Measurements from ENCODE around the gene ACVR1.
"Not testable (repeated sequence)": the region's sequence is repeated elsewhere in the genome, so short reads cannot be mapped to it uniquely, and the experiment has no call there.

Gene ACVR1

DNA sequence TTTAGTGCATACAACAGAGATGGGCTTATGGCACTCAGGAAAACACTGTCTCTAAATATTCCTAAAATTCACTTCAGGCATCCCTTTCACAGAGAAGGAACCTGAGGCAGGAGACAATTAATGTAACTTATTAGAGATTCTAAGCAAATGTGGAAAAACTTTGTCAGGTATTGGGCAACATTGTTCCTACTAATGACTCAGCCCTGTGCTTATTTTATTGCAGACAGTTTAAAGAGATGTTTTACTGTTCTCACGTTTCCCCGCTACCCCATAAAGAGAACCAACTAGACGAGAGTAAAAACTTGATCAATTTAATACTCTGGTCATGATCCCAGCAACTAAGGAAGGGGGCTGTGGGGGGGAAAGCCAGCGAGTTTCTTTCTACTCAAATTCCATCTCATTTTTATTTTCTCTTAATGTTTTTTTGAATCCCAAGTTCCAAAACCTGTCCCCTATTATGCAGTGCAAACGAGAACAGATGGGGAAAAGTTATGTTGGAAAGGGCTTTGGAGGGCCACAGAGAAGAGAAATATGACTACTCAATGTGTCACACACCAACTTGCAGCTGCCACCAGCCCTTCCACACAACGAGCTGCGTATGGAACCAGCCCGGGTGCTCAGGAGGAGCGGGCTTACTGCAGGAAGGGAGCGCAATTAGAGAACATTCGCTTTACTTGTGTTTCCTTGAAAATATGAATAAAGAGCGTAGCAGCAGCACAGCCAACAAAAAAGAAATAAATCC is 18.7 kb upstream of the ACVR1 start:
- H3K9me3 ChIP-seq (ENCODE audit: control insufficient read depth, insufficient read depth, low read length) = no peaks in the 10 kb centered on the region

DNA sequence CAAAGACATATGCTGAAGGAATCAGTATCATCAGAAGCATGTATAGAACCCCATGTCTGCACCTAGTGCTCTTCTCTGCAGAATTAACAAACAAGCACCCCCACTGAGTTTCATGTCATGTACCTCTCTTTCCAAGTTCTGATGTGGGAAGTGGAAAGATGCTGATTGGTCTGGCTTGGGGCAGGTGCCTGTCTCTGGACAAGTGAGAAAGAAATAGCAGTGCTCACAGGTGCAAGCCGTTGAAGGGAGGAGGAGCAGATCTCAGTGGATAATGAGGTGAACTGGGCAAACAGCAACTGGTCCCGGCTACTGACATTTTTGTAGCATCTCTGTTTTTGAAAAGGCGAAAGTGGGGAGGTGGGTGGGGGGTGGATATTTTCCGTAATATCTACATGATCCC is 17.5 kb upstream of the ACVR1 start:
- H3K27me3 ChIP-seq (ENCODE audit: control insufficient read depth, insufficient read depth, low read length) = no peaks in the 10 kb centered on the region
- H3K9me3 ChIP-seq (ENCODE audit: control insufficient read depth, insufficient read depth, low read length) = no peaks in the 10 kb centered on the region
- H3K27ac ChIP-seq (ENCODE audit: low read depth, low read length) = no peak overlapping the region
- H3K4me3 ChIP-seq (ENCODE audit: low read depth, low read length) = no peak overlapping the region
- H3K9ac ChIP-seq (ENCODE audit: low read depth, low read length) = no peak overlapping the region
- peaks cover 42% of the 10 kb centered on the region for H3K4me1 ChIP-seq (ENCODE audit: control insufficient read depth, insufficient read depth, low read length)
- no peaks in the 10 kb centered on the region for H3K36me3 ChIP-seq (ENCODE audit: control insufficient read depth, insufficient read depth, low read length)

More for the DNA sequence above, 18.7 kb upstream of the ACVR1 start:
- no peak overlapping the region for H3K27ac ChIP-seq (ENCODE audit: low read depth, low read length)
- H3K4me1 ChIP-seq (ENCODE audit: control insufficient read depth, insufficient read depth, low read length) = peaks cover 40% of the 10 kb centered on the region
- no peak overlapping the region for H3K9ac ChIP-seq (ENCODE audit: low read depth, low read length)
- no peak overlapping the region for H3K4me3 ChIP-seq (ENCODE audit: low read depth, low read length)
- H3K36me3 ChIP-seq (ENCODE audit: control insufficient read depth, insufficient read depth, low read length) = no peaks in the 10 kb centered on the region
- no peaks in the 10 kb centered on the region for H3K27me3 ChIP-seq (ENCODE audit: control insufficient read depth, insufficient read depth, low read length)

DNA sequence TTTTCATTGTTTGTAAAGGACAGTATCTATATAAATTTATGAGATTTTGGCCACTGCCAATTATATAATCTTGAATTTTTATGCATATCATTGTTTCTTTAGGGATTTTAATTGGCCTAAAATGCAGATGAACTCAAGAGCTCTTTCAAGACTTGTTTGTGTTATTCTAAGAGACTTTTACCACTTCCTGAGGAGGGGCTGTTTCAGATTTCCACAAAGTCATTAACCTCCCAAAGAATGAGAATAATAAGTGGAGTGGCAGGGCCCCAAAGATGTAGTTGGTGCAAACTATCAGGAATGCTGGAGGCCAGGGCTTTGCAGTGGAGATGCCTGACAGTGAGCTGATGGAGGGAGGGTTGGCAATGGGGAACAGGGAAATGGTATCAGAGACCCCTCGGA is 15.5 kb upstream of the ACVR1 start:
- no peaks in the 10 kb centered on the region for H3K36me3 ChIP-seq (ENCODE audit: control insufficient read depth, insufficient read depth, low read length)
- no peaks in the 10 kb centered on the region for H3K9me3 ChIP-seq (ENCODE audit: control insufficient read depth, insufficient read depth, low read length)
- H3K4me1 ChIP-seq (ENCODE audit: control insufficient read depth, insufficient read depth, low read length) = peaks cover 42% of the 10 kb centered on the region
- no peak overlapping the region for H3K9ac ChIP-seq (ENCODE audit: low read depth, low read length)
- peak overlapping the region; percentile 22 for H3K27ac ChIP-seq (ENCODE audit: low read depth, low read length)
- no peak overlapping the region for H3K4me3 ChIP-seq (ENCODE audit: low read depth, low read length)
- no peaks in the 10 kb centered on the region for H3K27me3 ChIP-seq (ENCODE audit: control insufficient read depth, insufficient read depth, low read length)

DNA sequence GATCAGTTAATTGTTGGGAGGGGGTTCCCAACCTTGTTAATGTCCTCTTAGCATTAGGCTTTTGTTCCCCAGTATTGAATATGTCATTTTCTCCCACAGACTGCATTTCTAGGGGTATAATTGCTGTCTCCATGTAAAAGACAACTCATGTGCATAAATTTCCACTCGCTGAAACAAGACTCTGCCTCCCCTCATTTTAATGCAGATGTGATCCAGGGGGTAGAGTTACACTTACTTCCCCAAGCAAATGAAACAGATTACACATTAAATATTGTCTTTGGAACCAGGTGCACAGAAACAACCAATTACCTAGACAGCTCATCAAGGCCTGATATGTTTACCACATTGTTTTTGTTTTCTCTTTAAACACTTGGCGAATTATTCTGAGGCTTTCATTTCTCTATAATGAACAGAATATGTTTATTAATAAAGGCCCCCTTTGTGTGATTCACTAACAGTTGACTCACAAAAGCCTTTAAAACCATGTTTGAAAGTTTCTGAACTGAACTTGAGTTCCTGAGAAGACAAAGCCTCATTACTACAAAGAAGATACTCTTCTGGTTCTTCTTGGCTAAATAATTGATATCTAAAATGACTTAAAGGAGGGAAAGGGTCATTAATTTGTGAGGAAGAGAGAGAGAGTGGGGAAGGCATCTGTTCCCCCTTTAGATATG is 15.0 kb upstream of the ACVR1 start:
- no peaks in the 10 kb centered on the region for H3K9me3 ChIP-seq (ENCODE audit: control insufficient read depth, insufficient read depth, low read length)
- H3K27ac ChIP-seq (ENCODE audit: low read depth, low read length) = peak overlapping the region; percentile 10
- H3K9ac ChIP-seq (ENCODE audit: low read depth, low read length) = no peak overlapping the region
- H3K27me3 ChIP-seq (ENCODE audit: control insufficient read depth, insufficient read depth, low read length) = no peaks in the 10 kb centered on the region
- no peaks in the 10 kb centered on the region for H3K36me3 ChIP-seq (ENCODE audit: control insufficient read depth, insufficient read depth, low read length)
- no peak overlapping the region; the same call in 1 of the 2 replicates for H3K4me3 ChIP-seq (ENCODE audit: low read depth, low read length)
- peaks cover 42% of the 10 kb centered on the region for H3K4me1 ChIP-seq (ENCODE audit: control insufficient read depth, insufficient read depth, low read length)

DNA sequence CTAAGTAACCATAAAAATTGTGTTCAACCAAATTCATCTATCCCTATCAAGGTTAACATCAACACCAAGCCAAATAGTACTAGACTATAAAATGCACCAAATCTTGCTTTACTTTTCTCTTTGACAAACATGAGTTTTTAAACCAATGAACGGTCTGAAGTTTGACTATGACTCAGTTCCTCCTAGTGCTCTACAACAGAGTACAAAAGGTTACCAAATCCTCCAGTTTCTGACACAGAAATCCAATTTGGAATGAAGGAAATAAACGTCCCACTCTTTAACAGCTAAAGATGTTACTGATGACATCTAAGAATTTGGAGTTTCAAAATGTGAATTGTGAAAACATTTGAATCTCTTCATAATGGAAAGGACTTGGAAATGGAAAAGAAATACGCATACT is 11.8 kb upstream of the ACVR1 start:
- no peaks in the 10 kb centered on the region for H3K27me3 ChIP-seq (ENCODE audit: control insufficient read depth, insufficient read depth, low read length)
- no peak overlapping the region for H3K27ac ChIP-seq (ENCODE audit: low read depth, low read length)
- H3K4me3 ChIP-seq (ENCODE audit: low read depth, low read length) = no peak overlapping the region
- no peak overlapping the region for H3K9ac ChIP-seq (ENCODE audit: low read depth, low read length)
- H3K4me1 ChIP-seq (ENCODE audit: control insufficient read depth, insufficient read depth, low read length) = peaks cover 26% of the 10 kb centered on the region
- H3K9me3 ChIP-seq (ENCODE audit: control insufficient read depth, insufficient read depth, low read length) = no peaks in the 10 kb centered on the region
- H3K36me3 ChIP-seq (ENCODE audit: control insufficient read depth, insufficient read depth, low read length) = no peaks in the 10 kb centered on the region

DNA sequence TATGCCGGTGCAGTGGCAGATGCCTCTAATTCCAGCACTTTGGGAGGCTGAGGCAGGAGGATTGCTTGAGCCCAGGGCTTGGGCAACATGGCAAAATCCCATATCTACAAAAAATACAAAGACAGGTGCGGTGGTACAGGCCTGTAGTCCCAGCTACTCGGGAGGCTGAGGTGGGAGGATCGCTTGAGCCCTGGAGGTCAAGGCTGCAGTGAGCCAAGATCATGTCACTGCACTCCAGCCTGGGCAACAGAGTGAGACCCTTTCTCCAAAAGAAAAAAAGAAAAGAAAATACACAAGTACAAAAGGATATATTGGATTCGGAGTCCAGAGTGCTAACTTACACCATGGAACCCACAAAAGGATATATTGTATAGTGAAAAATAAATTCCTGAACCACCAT is 8.4 kb upstream of the ACVR1 start:
- H3K4me3 ChIP-seq (ENCODE audit: low read depth, low read length); H3K9ac ChIP-seq (ENCODE audit: low read depth, low read length); H3K4me1 ChIP-seq (ENCODE audit: control insufficient read depth, insufficient read depth, low read length); H3K9me3 ChIP-seq (ENCODE audit: control insufficient read depth, insufficient read depth, low read length); H3K27me3 ChIP-seq (ENCODE audit: control insufficient read depth, insufficient read depth, low read length); H3K36me3 ChIP-seq (ENCODE audit: control insufficient read depth, insufficient read depth, low read length); H3K27ac ChIP-seq (ENCODE audit: low read depth, low read length): not testable (repeated sequence)

DNA sequence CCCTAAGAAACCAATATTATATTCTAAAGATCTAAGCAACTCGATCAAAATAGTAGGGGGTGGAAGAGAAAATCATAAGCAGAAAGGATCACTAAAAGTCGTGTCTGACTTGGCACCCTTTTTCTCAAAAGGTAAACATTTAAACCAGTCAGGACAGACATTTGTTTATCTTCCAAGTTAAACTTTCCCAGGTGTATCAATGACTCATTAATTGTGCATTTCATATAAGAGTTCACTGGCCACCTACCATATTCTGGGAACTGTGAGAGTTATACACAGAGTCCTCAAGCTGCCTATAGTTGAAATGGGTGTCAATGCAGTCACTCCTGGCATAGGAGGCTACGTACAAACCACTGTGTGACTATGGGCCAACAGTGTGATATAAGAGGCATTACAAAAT is 4.8 kb upstream of the ACVR1 start:
- Histone ChIP-seq H3K9me3 (ENCODE audit: control insufficient read depth, insufficient read depth, low read length) (no peaks in the 10 kb centered on the region), H3K27me3 (ENCODE audit: control insufficient read depth, insufficient read depth, low read length) (no peaks in the 10 kb centered on the region; the same call in 1 of the 2 replicates), H3K4me3 (ENCODE audit: low read depth, low read length) (no peak overlapping the region), H3K36me3 (ENCODE audit: control insufficient read depth, insufficient read depth, low read length) (no peaks in the 10 kb centered on the region), H3K27ac (ENCODE audit: low read depth, low read length) (no peak overlapping the region), H3K4me1 (ENCODE audit: control insufficient read depth, insufficient read depth, low read length) (peaks cover 13% of the 10 kb centered on the region), H3K9ac (ENCODE audit: low read depth, low read length) (no peak overlapping the region)

DNA sequence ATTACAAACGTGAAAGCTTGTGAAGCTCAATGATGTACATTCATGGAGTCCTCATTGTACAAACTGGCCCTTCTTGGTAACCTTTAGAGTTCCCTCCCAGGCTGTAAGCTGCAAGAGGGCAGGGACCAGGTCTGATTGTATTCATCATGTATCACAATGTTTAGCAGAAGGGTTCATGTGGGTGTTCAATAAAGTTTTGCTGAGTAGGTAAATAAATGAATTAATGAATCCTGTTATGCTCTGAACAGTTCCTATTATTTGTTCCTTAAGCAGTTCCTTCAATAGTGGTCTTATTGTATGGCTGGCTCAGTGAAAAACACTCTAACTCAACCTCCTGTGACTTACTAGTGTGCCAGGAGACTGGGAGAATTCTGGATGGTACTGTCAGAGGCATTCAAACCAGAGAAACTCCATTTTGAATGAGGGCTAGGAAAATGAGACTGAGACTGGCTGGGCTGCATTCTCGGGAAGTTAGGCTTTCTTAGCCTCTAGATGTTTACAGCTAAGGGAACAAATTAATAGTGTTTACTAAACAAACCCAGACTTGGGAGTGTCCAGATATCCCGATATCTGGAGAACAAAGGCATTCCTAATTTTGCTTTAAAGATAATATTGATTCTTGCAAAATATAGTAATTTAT is 1.8 kb upstream of the ACVR1 start:
- H3K4me1 ChIP-seq (ENCODE audit: control insufficient read depth, insufficient read depth, low read length) = peaks cover 29% of the 10 kb centered on the region
- H3K36me3 ChIP-seq (ENCODE audit: control insufficient read depth, insufficient read depth, low read length) = no peaks in the 10 kb centered on the region
- H3K9ac ChIP-seq (ENCODE audit: low read depth, low read length) = no peak overlapping the region
- H3K27me3 ChIP-seq (ENCODE audit: control insufficient read depth, insufficient read depth, low read length) = no peaks in the 10 kb centered on the region; the same call in 1 of the 2 replicates
- no peaks in the 10 kb centered on the region for H3K9me3 ChIP-seq (ENCODE audit: control insufficient read depth, insufficient read depth, low read length)
- H3K27ac ChIP-seq (ENCODE audit: low read depth, low read length) = no peak overlapping the region
- H3K4me3 ChIP-seq (ENCODE audit: low read depth, low read length) = no peak overlapping the region

DNA sequence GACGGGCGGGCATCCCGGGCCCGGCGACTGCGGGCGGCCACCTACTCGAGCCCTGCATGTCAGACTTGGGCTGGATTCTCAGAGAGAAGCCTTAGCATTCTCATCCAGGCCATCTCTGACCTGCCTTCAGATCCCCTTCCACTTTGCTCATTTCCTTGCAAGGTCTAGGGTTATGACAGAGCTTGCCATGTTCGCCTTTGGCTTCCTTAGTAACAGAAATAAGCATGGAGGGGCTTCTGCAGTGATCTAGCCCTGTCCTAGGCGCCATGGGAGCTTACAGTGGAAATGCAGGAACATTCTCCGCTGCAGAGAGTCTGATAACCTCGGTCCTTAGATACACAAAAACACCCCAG is 632 bp upstream of the ACVR1 start:
- H3K36me3 ChIP-seq (ENCODE audit: control insufficient read depth, insufficient read depth, low read length) = no peaks in the 10 kb centered on the region
- H3K27me3 ChIP-seq (ENCODE audit: control insufficient read depth, insufficient read depth, low read length) = no peaks in the 10 kb centered on the region; the same call in 1 of the 2 replicates
- H3K9me3 ChIP-seq (ENCODE audit: control insufficient read depth, insufficient read depth, low read length) = no peaks in the 10 kb centered on the region
- H3K9ac ChIP-seq (ENCODE audit: low read depth, low read length) = peak overlapping the region; percentile 37
- H3K27ac ChIP-seq (ENCODE audit: low read depth, low read length) = peak overlapping the region; percentile 80
- H3K4me3 ChIP-seq (ENCODE audit: low read depth, low read length) = peak overlapping the region; percentile 83
- H3K4me1 ChIP-seq (ENCODE audit: control insufficient read depth, insufficient read depth, low read length) = peaks cover 33% of the 10 kb centered on the region

DNA sequence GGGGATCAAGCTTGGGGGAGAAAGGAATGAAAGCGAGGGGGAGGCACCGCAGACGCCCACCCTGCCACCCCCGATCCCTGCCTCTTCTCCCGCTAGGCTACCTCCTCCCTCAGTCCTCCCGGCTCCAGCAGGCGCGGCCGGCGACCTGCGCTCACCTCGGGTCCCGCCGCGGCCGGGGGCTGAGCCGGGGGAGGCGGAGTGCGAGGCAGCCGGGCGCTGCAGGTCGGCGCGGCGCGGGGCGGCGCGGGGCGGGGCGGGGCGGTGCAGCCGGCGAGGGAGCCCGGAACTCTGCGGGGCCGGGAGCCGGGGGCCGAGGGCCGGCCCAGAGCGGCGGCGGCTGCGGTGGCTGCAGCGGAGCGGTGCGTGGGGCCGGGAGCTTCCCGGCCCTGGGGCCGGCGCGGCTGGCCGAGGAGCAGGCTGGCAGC is 477 bp downstream of the ACVR1 start:
- no peaks in the 10 kb centered on the region for H3K9me3 ChIP-seq (ENCODE audit: control insufficient read depth, insufficient read depth, low read length)

More for the DNA sequence above, 477 bp downstream of the ACVR1 start:
- H3K27ac ChIP-seq (ENCODE audit: low read depth, low read length) = peak overlapping the region; percentile 82
- peak overlapping the region; percentile 83 for H3K4me3 ChIP-seq (ENCODE audit: low read depth, low read length)
- H3K4me1 ChIP-seq (ENCODE audit: control insufficient read depth, insufficient read depth, low read length) = peaks cover 42% of the 10 kb centered on the region
- no peaks in the 10 kb centered on the region for H3K36me3 ChIP-seq (ENCODE audit: control insufficient read depth, insufficient read depth, low read length)
- H3K27me3 ChIP-seq (ENCODE audit: control insufficient read depth, insufficient read depth, low read length) = no peaks in the 10 kb centered on the region; the same call in 1 of the 2 replicates
- peak overlapping the region; percentile 59; the same call in 1 of the 2 replicates for H3K9ac ChIP-seq (ENCODE audit: low read depth, low read length)
